Measurements from ENCODE around the gene KIF18A. TPM values are rescaled to one million over a fixed set of nuclear protein-coding genes. Genes with fewer than 3 reads are reported as not detected.
A peak's percentile ranks its signal among the peaks of the same experiment; 100 is the strongest.
"Not testable (repeated sequence)": the region's sequence is repeated elsewhere in the genome, so short reads cannot be mapped to it uniquely, and the experiment has no call there.

Gene KIF18A
- polyA plus RNA-seq, 3 donors: 10.9 to 13.0 (median 12.9) TPM

- peak in 1 of 3 donors; percentile 26 for DNase-seq (ENCODE audit: low read depth in 3 of 3, low spot score in 2 of 3)
Measured at GRCh38 chr11:28107191-28107749, 686 bp downstream of the KIF18A start.

- DNase-seq (ENCODE audit: low read depth in 3 of 3, low spot score in 2 of 3): no peak
Measured at GRCh38 chr11:28106353-28107043, 1.5 kb downstream of the KIF18A start.

GRCh38 chr11:28105869-28106268, 2.1 kb downstream of the KIF18A start:
- no peak for DNase-seq (ENCODE audit: low read depth in 3 of 3, low spot score in 2 of 3)

GRCh38 chr11:28104984-28105383, 3.0 kb downstream of the KIF18A start:
- DNase-seq (ENCODE audit: low read depth in 3 of 3, low spot score in 2 of 3): no peak

- DNase-seq (ENCODE audit: low read depth in 3 of 3, low spot score in 2 of 3): no peak
Measured at GRCh38 chr11:28104425-28104824, 3.5 kb downstream of the KIF18A start.

- not testable (repeated sequence) for DNase-seq (ENCODE audit: low read depth in 3 of 3, low spot score in 2 of 3)
Measured at GRCh38 chr11:28102300-28102699, 5.7 kb downstream of the KIF18A start.

GRCh38 chr11:28100665-28101064, 7.3 kb downstream of the KIF18A start:
- no peak for DNase-seq (ENCODE audit: low read depth in 3 of 3, low spot score in 2 of 3)

GRCh38 chr11:28099715-28100114, 8.2 kb downstream of the KIF18A start:
- DNase-seq (ENCODE audit: low read depth in 3 of 3, low spot score in 2 of 3): no peak

- no peak for DNase-seq (ENCODE audit: low read depth in 3 of 3, low spot score in 2 of 3)
Measured at GRCh38 chr11:28098257-28098656, 9.7 kb downstream of the KIF18A start.

GRCh38 chr11:28092786-28093185, 15.2 kb downstream of the KIF18A start:
- DNase-seq (ENCODE audit: low read depth in 3 of 3, low spot score in 2 of 3): no peak

GRCh38 chr11:28090052-28090749, 17.8 kb downstream of the KIF18A start:
- no peak for DNase-seq (ENCODE audit: low read depth in 3 of 3, low spot score in 2 of 3)

GRCh38 chr11:28089378-28089777, 18.6 kb downstream of the KIF18A start:
- DNase-seq (ENCODE audit: low read depth in 3 of 3, low spot score in 2 of 3): no peak

GRCh38 chr11:28087693-28088092, 20.3 kb downstream of the KIF18A start:
- not testable (repeated sequence) for DNase-seq (ENCODE audit: low read depth in 3 of 3, low spot score in 2 of 3)

GRCh38 chr11:28087192-28087591, 20.8 kb downstream of the KIF18A start:
- not testable (repeated sequence) for DNase-seq (ENCODE audit: low read depth in 3 of 3, low spot score in 2 of 3)

- DNase-seq (ENCODE audit: low read depth in 3 of 3, low spot score in 2 of 3): no peak
Measured at GRCh38 chr11:28086569-28086968, 21.4 kb downstream of the KIF18A start.

- DNase-seq (ENCODE audit: low read depth in 3 of 3, low spot score in 2 of 3): no peak
Measured at GRCh38 chr11:28083118-28083517, 24.8 kb downstream of the KIF18A start.

GRCh38 chr11:28077521-28077920, 30.4 kb downstream of the KIF18A start:
- DNase-seq (ENCODE audit: low read depth in 3 of 3, low spot score in 2 of 3): no peak

GRCh38 chr11:28072321-28072720, 35.6 kb downstream of the KIF18A start:
- DNase-seq (ENCODE audit: low read depth in 3 of 3, low spot score in 2 of 3): no peak

- DNase-seq (ENCODE audit: low read depth in 3 of 3, low spot score in 2 of 3): no peak
Measured at GRCh38 chr11:28071305-28071704, 36.7 kb downstream of the KIF18A start.

- DNase-seq (ENCODE audit: low read depth in 3 of 3, low spot score in 2 of 3): no peak
Measured at GRCh38 chr11:28058333-28058732, 49.6 kb downstream of the KIF18A start.

- DNase-seq (ENCODE audit: low read depth in 3 of 3, low spot score in 2 of 3): no peak
Measured at GRCh38 chr11:28054821-28055220, 53.1 kb downstream of the KIF18A start.
